Measurements from ENCODE around the gene AIMP2.

GRCh38 chr7:5997210-5997808, 11.8 kb upstream of the AIMP2 start:
- TF ChIP-seq CEBPB (IDR thresholded peaks at IDR 0.05; ENCODE audit: low read depth, low read length) (no peak), POLR2A (IDR thresholded peaks at IDR 0.05; ENCODE audit: low read depth, low read length) (no peak), CTCF (conservative IDR thresholded peaks at IDR 0.05; ENCODE audit: low read depth, low read length) (peak; percentile 74), FOS (IDR thresholded peaks at IDR 0.05; ENCODE audit: low read depth, low read length) (no peak), CHD1 (IDR thresholded peaks at IDR 0.05; ENCODE audit: low read depth, low read length) (no peak), RFX5 (IDR thresholded peaks at IDR 0.05; ENCODE audit: low read depth, low read length) (no peak), USF2 (IDR thresholded peaks at IDR 0.05; ENCODE audit: low read depth, low read length) (no peak), ELK1 (IDR thresholded peaks at IDR 0.05; ENCODE audit: borderline replicate concordance, low read depth, low read length) (no peak), MAFK (IDR thresholded peaks at IDR 0.05; ENCODE audit: low read depth, low read length) (no peak)
